Measurements from ENCODE around the gene AK8. TPM values are rescaled to one million over a fixed set of nuclear protein-coding genes. Genes with fewer than 3 reads are reported as not detected.

Gene AK8
- total RNA-seq, 1 experiment from 2014 or later: not detected

- Histone ChIP-seq H3K9me3 (ENCODE audit: low read depth, low read length, poor library complexity, severe bottlenecking) (no peaks in the 10 kb centered on the region), H3K4me1 (ENCODE audit: insufficient read depth, low read length, poor library complexity, severe bottlenecking) (no peaks in the 10 kb centered on the region), H3K27me3 (replicated peaks; ENCODE audit: insufficient read depth, low read depth, low read length, poor library complexity) (no peaks in the 10 kb centered on the region), H3K27ac (ENCODE audit: low read depth, low read length, poor library complexity, severe bottlenecking) (no peak overlapping the region), H3K4me3 (ENCODE audit: low read depth, low read length, poor library complexity, severe bottlenecking) (no peak overlapping the region), H3K36me3 (ENCODE audit: insufficient read depth, low read length, poor library complexity, severe bottlenecking) (peaks cover 65% of the 10 kb centered on the region)
- CTCF ChIA-PET: no interaction called here
- TSS peak; percentile 5 for BruUV-seq (replicated peaks)
- TF ChIP-seq EZH2 (IDR thresholded peaks at IDR 0.05; ENCODE audit: borderline replicate concordance, low read depth, low read length, poor library complexity, severe bottlenecking): no peak
- no peak for TF ChIP-seq CTCF (conservative IDR thresholded peaks at IDR 0.05; ENCODE audit: low read depth, low read length)
- POLR2A ChIA-PET (ENCODE audit: low non-redundant PET): no interaction called here
- intact Hi-C loops (cut with micrococcal nuclease; ENCODE audit: unreplicated experiment): no loop called here
- no peak for DNase-seq (ENCODE audit: low spot score)
Observed at GRCh38 chr9:132690696-132691095, 187.4 kb downstream of the AK8 start.

GRCh38 chr9:132683873-132684272, 194.2 kb downstream of the AK8 start:
- no peak overlapping the region for H3K4me3 ChIP-seq (ENCODE audit: low read depth, low read length, poor library complexity, severe bottlenecking)
- H3K27ac ChIP-seq (ENCODE audit: low read depth, low read length, poor library complexity, severe bottlenecking): no peak overlapping the region
- H3K36me3 ChIP-seq (ENCODE audit: insufficient read depth, low read length, poor library complexity, severe bottlenecking): peaks cover 84% of the 10 kb centered on the region
- POLR2A ChIA-PET (ENCODE audit: low non-redundant PET): no interaction called here
- no peak for DNase-seq (ENCODE audit: low spot score)
- CTCF ChIA-PET: no interaction called here
- H3K4me1 ChIP-seq (ENCODE audit: insufficient read depth, low read length, poor library complexity, severe bottlenecking): no peaks in the 10 kb centered on the region
- no peak for TF ChIP-seq CTCF (conservative IDR thresholded peaks at IDR 0.05; ENCODE audit: low read depth, low read length)
- no peak for TF ChIP-seq EZH2 (IDR thresholded peaks at IDR 0.05; ENCODE audit: borderline replicate concordance, low read depth, low read length, poor library complexity, severe bottlenecking)
- H3K9me3 ChIP-seq (ENCODE audit: low read depth, low read length, poor library complexity, severe bottlenecking): no peaks in the 10 kb centered on the region
- no TSS peak for BruUV-seq (replicated peaks)
- no peaks in the 10 kb centered on the region for H3K27me3 ChIP-seq (replicated peaks; ENCODE audit: insufficient read depth, low read depth, low read length, poor library complexity)
- intact Hi-C loops (cut with micrococcal nuclease; ENCODE audit: unreplicated experiment): no loop called here

- no TSS peak for BruUV-seq (replicated peaks)
- no peak overlapping the region for H3K27ac ChIP-seq (ENCODE audit: low read depth, low read length, poor library complexity, severe bottlenecking)
- no peaks in the 10 kb centered on the region for H3K27me3 ChIP-seq (replicated peaks; ENCODE audit: insufficient read depth, low read depth, low read length, poor library complexity)
- H3K36me3 ChIP-seq (ENCODE audit: insufficient read depth, low read length, poor library complexity, severe bottlenecking): peaks cover 76% of the 10 kb centered on the region
- no peaks in the 10 kb centered on the region for H3K4me1 ChIP-seq (ENCODE audit: insufficient read depth, low read length, poor library complexity, severe bottlenecking)
- no peak overlapping the region for H3K4me3 ChIP-seq (ENCODE audit: low read depth, low read length, poor library complexity, severe bottlenecking)
- POLR2A ChIA-PET (ENCODE audit: low non-redundant PET): no interaction called here
- intact Hi-C loops (cut with micrococcal nuclease; ENCODE audit: unreplicated experiment): no loop called here
- no peak for DNase-seq (ENCODE audit: low spot score)
- no peaks in the 10 kb centered on the region for H3K9me3 ChIP-seq (ENCODE audit: low read depth, low read length, poor library complexity, severe bottlenecking)
- CTCF ChIA-PET: no interaction called here
- TF ChIP-seq CTCF (conservative IDR thresholded peaks at IDR 0.05; ENCODE audit: low read depth, low read length) (no peak), EZH2 (IDR thresholded peaks at IDR 0.05; ENCODE audit: borderline replicate concordance, low read depth, low read length, poor library complexity, severe bottlenecking) (no peak)
Observed at GRCh38 chr9:132681561-132681960, 196.5 kb downstream of the AK8 start.
